Medulla oblongata (tissue), 1 donor: ENCODE data around the gene SEPTIN14.
"Not testable (repeated sequence)": the region's sequence is repeated elsewhere in the genome, so short reads cannot be mapped to it uniquely, and the experiment has no call there.

Experiments used
- DNase-seq: peaks from one replicate; pipeline ENCODE4 v3.0.0-alpha.2; 2015; ENCODE audit errors: extremely low spot score

Gene SEPTIN14

GRCh38 chr7:55862652-55863051 lies at the start of gene SEPTIN14:
Gene SEPTIN14 (minus strand): TSS chr7:55862752. CDS start chr7:55861996, 756 bp downstream.
- not testable (repeated sequence) for DNase-seq

DNA sequence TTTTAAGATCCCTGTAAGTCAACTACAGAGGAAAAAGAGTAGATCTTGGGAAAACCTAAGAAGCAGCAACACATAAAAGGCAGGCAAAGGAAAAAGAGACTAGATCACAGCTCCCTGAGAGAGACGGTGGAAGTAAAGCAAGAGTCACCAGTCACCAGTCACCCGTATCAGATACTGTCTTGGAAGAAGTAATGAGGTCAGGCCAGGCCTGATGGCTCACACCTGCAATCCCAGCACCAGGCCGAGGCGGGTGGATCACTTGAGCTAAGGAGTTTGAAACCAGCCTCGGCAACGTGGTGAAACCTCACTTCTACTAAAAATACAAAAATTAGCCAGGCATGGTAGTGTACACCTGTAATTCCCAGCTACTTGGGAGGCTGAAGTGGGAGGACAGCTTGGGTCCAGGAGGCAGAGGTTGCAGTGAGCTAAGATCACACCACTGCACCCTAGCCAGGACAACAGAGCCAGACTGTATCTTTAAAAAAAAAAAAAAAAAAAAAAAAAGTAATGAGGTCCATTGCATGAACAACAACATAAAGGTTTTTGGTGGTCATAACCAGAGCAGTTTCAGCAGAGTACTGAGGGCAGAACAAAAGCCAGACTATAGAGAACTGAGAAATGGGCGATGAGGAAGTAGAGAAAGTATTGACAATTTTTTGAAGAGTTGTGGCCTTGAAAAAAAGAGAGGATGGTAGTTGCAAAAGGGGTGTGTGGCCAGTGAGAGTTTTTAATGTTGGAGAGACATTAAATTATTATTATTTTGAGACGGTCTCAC lies 41.6 kb upstream of the SEPTIN14 start:
- DNase-seq = no peak

GRCh38 chr7:55901059-55901458 lies 38.5 kb upstream of the SEPTIN14 start:
- DNase-seq = not testable (repeated sequence)

- DNase-seq = no peak
These were observed 35.7 kb upstream of the SEPTIN14 start for GRCh38 chr7:55898287-55898686.

DNA sequence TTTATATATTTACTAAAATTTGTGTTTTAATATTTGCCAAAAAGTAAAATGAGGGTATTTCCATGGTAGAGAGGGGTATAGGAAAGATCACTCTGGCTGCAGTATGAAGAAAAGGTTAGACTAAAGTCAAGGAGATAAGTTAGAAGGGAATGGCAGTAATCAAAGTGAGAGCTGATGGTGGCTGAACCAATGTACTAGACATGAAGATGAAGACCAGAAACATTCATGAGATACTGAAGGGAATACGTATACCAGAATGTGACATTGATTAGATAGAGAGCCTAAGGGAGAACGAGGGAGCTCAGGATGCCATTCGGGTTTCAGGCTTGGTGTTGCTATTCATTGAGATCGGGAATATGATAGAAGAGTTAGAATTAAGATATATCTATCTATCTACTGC lies 32.5 kb upstream of the SEPTIN14 start:
- no peak for DNase-seq

DNA sequence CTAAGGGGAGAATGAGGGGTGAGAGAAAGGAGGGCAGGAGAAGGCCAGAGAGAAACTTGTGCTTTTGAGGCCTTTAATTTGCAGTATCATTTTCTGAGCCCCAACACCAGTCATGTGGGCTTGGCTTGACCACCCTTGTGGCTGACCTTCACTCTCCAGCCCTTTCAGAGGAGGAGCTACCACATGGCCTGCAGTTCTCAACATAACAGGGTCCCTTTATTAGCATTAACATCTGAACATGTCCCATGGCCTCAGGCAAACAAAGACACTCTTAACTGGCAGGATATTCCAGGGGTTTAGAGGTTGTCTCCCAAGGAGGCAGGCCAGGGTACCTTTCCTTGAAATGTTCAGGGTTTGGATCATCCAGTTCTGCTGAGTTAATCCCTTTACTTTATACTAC lies 31.4 kb upstream of the SEPTIN14 start:
- no peak for DNase-seq

DNA sequence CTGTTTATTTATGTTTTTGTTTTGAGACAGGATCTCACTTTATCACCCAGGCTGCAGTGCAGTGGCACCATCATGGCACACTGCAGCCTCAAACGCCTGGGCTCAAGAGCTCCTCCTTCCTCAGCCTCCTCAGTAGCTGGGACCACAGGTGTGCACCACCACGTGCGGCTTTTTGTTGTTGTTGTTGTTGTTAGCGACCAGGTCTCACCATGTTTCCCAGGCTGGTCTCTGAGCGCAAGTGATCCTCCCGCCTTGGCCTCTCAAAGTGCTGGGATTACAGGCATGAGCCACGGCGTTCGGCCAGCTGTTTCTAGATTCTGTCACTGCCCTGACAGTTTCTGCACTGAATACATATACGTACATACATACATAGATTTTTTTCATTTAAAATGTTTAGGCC lies 25.8 kb upstream of the SEPTIN14 start:
- not testable (repeated sequence) for DNase-seq

DNA sequence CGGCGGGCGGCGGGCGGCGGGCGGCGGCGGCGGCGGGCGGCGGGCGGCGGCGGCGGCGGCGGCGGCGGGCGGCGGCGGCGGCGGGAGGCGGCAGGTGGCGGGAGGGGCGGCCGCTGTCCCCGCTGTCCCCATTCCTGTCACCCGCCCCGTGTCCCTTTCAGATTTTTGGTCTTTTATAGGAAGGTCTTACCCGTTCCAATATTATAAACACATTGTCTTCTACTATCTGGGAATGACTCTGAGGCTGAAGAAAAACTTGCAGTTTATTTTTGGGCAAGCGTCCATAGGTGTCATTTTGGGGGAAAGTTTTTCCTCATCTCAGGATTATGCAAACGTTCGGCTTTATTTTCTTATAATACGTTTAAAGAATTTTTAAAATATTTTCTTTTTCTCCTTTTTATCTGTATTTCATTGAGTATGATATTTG lies 25.3 kb upstream of the SEPTIN14 start:
- DNase-seq = peak; percentile 31

DNA sequence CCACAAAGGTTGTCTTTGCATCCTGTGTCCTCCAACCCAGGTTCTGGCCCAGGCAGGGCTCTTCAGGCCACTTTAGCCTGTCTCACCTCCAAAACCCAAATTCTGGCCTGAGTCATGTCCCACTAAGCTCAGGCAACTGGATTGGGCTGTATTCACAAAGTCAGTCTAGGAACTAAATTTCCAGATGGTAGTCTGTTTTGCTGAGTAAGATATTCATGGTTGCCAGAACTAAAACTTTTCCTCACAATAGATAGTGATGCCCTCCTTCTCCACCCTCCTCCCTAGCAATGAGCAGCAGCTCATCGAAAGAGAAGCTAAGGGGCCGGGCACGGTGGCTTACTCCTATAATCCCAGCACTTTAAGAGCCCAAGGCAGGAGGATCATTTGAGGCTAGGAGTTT lies 21.8 kb upstream of the SEPTIN14 start:
- no peak for DNase-seq

DNA sequence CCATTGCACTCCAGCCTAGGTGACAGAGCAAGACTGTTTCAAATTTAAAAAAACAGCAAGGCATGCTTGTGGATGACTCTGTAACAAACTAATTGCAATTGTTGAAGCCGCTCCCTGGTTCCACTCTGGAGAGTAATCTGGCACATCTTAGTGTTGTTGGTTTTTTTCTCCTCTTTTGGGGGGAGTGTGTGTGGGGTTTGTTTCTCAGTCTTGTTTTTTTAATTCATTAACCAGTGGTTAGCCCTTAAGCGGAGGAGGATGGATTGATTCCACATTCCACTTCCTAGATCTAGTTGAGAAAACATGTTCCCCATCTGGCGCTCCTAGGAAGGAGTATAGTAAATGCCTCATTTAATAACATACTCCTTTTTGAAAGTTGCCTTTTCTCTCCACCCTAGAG lies 16.1 kb upstream of the SEPTIN14 start:
- no peak for DNase-seq

GRCh38 chr7:55877308-55877707 lies 14.8 kb upstream of the SEPTIN14 start:
- DNase-seq = no peak

DNA sequence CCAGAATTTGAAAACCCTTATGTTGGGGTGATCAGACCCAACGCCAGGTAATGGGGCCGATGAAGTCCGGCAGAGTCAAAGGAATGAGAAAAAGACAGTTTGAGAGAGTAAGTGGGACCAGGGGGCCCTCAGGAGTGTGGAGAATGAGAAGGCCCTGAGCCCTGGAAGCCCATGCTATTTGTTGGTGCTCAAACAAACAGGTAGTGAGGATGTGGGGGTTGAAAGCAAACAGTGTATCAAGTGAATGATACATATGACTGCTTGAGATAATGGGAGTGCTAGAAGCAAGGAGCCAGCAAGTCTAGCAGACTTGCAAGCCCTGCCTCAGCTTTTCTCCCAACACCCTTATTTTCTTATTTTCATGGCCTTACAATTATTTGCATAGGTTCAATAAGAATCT lies 11.2 kb upstream of the SEPTIN14 start:
- no peak for DNase-seq

- DNase-seq = no peak
These were observed 9.5 kb upstream of the SEPTIN14 start for GRCh38 chr7:55871932-55872485.

DNA sequence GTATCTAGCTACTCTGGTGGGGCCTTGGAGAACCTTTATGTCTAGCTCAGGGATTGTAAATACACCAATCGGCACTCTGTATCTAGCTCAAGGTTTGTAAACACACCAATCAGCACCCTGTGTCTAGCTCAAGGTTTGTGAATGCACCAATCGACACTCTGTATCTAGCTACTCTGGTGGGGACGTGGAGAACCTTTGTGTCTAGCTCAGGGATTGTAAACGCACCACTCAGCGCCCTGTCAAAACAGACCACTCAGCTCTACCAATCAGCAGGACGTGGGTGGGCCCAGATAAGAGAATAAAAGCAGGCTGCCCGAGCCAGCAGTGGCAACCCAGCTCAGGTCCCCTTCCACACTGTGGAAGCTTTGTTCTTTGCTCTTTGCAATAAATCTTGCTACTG lies 6.4 kb upstream of the SEPTIN14 start:
- DNase-seq = not testable (repeated sequence)

DNA sequence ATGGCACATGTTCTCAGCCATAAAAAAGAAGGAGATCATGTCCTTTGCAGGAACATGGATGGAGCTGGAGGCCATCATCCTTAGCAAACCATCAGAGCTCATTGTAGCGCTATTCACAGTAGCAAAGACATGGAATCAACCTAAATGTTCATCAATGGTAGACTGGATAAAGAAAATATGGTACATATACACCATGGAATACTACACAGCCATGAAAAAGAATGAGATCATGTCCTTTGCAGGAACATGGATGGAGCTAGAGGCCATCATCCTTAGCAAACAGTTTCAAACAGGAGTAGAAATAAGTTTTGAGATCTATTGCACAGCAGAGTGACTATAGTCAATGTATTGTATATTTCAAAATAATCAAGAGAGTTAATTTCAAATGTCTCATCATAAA lies 17.4 kb downstream of the SEPTIN14 start:
- not testable (repeated sequence) for DNase-seq

DNA sequence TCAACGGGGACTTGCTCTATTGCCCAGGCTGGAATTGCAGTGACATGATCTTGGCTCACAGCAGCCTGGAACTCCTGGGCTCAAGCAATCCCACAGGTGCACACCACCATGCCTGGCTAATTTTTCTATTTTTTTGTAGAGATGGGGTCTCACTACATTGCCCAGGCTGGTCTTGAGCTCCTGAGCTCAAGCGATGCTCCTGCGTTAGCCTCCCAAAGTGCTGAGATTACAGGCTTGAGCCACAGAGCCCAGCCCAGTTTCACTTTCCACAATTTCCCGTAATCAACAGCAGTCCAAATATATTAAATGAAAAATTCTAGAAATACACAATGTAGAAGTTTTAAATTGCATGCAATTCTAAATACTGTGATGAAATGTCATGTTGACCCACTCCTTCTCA lies 24.0 kb downstream of the SEPTIN14 start:
- DNase-seq = no peak

- DNase-seq = no peak
These were observed 35.0 kb downstream of the SEPTIN14 start for GRCh38 chr7:55827577-55827976.

DNA sequence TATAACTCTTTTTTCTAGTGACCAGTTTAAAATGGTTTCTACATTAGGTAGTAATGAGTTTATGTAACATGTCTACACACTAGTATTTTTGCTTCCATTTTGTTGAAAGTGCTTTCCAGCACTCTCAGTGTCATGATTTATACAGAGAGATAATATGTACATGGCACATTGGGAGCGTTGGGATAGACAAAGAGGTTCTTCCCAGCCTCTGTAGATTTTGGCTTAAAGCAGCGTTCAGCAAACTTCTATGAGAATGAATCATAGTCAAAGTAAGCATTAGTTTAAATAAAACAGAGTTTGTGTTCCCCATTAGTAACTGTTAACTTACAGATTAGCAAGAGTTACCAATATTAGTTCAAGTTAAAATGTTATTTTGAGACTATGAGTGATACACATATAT lies 43.9 kb downstream of the SEPTIN14 start:
- no peak for DNase-seq

- DNase-seq = not testable (repeated sequence)
These were observed 65.3 kb downstream of the SEPTIN14 start for GRCh38 chr7:55797260-55797659.

DNA sequence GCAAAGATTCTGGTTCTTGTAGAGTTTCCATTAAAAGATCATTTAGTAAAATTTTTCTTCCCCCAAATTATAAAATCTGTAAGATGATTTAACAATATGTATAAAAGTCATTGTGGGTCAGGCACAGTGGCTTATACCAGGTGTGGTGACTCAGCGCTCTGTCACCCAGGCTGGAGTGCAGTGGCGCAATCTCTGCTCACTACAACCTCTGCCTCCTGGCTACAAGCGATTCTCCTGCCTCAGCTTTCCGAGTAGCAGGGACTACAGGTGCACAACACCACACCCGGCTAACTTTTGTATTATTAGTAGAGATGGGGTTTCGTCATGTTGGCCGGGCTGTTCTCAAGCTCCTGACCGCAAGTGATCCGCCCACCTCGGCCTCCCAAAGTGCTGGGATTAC lies 68.0 kb downstream of the SEPTIN14 start:
- DNase-seq = no peak

DNA sequence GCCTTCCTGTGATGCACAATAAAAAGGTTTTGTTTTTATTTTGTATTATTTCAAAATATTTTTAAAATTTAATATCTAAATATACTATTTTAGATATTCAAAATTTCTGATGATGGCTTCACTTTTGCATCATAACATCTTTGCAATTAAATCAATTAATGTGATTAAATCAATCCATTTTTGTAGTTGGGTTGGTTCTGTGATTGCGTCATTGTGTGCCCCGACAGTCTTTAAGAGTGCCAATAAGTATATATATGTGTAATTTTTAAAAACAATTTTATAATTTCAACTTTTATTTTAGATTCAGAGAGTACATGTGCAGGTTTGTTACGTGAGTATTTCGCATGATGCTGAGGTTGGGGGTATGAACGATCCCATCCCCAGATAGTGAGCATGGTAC lies 70.5 kb downstream of the SEPTIN14 start:
- no peak for DNase-seq

DNA sequence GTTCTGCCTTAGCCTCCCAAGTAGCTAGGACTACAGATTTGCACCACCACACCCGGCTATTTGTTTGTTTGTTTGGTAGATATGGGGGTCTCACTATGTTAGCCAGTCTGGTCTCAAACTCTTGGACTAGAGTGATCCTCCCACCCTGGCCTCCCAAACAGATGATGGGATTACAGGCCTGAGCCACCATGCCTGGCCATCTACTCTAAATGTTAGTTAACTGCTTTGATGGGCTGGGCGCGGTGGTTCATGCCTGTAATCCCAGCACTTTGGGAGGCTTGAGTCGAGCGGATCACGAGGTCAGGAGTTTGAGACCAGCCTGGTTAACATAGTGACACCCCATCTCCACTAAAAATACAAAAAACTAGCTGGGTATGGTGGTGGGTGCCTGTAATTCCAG lies 74.8 kb downstream of the SEPTIN14 start:
- no peak for DNase-seq

DNA sequence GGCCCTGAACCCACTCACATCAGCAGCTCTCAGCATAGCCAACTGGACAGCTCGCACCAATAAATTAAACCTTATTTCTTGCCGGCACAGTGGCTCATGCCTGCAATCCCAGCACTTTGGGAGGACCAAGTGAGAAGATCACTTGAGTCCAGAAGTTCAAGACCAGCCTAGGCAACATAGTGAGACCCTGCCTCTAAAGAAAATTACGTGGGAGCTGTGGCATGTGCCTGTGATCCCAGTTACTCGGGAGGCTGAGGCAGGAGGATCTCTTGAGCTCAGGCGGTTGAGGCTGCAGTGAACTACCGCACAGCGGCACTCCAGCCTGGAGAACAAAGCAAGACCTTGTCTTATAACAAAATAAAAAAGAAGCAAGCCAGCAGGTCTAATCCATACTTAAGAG lies 75.7 kb downstream of the SEPTIN14 start:
- no peak for DNase-seq

DNA sequence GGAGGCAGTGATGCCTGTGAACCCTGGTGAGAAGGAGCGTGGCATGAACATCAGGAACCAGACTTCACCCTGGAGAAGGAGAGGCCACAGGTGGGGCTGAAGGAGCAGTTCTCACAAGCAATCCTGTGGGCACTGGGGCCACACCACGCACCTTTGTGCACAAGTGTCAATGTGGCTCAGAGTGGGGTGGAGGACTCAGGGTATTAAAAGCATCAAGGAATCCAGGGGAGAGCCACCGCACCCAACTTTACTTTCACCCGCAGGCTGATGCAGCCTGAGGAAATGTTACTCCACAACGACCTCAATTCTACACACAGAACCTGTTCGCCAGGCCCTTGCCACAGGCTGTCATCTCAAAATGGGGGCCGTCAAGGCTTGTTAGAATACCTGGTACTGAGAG lies 77.1 kb downstream of the SEPTIN14 start:
- not testable (repeated sequence) for DNase-seq
